Mammary epithelial cell (primary cell): Measurements from ENCODE around the gene OR7G1.

Experiments used
- CTCF ChIP-seq, 2 donors: IDR thresholded peaks in 1 of 2; conservative IDR thresholded peaks in 1 of 2; 2 replicates each; pipeline ENCODE4 v1.5.1; 2011 to 2012; ENCODE audit warnings: inconsistent platforms in 2 of 2, low read length in 2 of 2, mild to moderate bottlenecking in 2 of 2, control low read depth in 1 of 2, low read depth in 1 of 2; ENCODE audit not compliant: insufficient read depth in 1 of 2; ENCODE audit errors: extremely low read depth in 1 of 2
- EZH2 ChIP-seq: IDR thresholded peaks from 2 replicates; pipeline ENCODE4 v1.6.1; 2012; ENCODE audit warnings: low read length, inconsistent platforms, borderline replicate concordance

- TF ChIP-seq CTCF (conservative IDR thresholded peaks at IDR 0.05 in 1 of 2, IDR thresholded peaks at IDR 0.05 in 1 of 2; ENCODE audit: extremely low read depth in 1 of 2, insufficient read depth in 1 of 2, low read depth in 1 of 2, low read length in 2 of 2) (no peak), EZH2 (no peak)
These were observed 36.9 kb downstream of the OR7G1 start for GRCh38 chr19:9078651-9079050.
